ENCODE results near the gene NID2.

- no peak for TF ChIP-seq ZNF274 (IDR thresholded peaks at IDR 0.05; ENCODE audit: low read depth, low read length)
- no peak for TF ChIP-seq YY1 (IDR thresholded peaks at IDR 0.05; ENCODE audit: insufficient read depth, insufficient read length)
- TF ChIP-seq SUZ12 (IDR thresholded peaks at IDR 0.05; ENCODE audit: extremely low read depth, insufficient read depth, insufficient read length): no peak
Observed at GRCh38 chr14:52002542-52002941, 66.3 kb downstream of the NID2 start.
